Activated B cell treated with CpG ODN at 0.5 μM for 24 hours (primary cell): ENCODE results near the gene URI1. TPM values are rescaled to one million over a fixed set of nuclear protein-coding genes. Genes with fewer than 3 reads are reported as not detected.

Experiments
- ATAC-seq: fragments of 200-7000 bp; cut with Tn5 transposase; one replicate; pipeline ENCODE4 v1.10.0; 2021; ENCODE audit warnings: low read depth, mild to moderate bottlenecking, moderate library complexity
- CTCF ChIA-PET: fragments of 350-600 bp; sonication (Branson Sonifier 250); formaldehyde crosslinking; loops from one replicate; lab custom pipeline; 2021; ENCODE audit warnings: antibody characterized with exemption; lab: Charles Lee
- POLR2A ChIA-PET: fragments of 350-600 bp; sonication (Branson Sonifier 250); formaldehyde crosslinking; loops from one replicate; lab custom pipeline; 2021; ENCODE audit warnings: antibody characterized with exemption; lab: Charles Lee
- DNase-seq: peaks from one replicate; pipeline ENCODE4 v3.0.0; 2022
- H3K27ac Mint-ChIP-seq: one replicate; pipeline ENCODE4 v1.8.0; 2020; ENCODE audit warnings: mixed read lengths
- H3K27me3 Mint-ChIP-seq: one replicate; pipeline ENCODE4 v1.8.0; 2021; ENCODE audit warnings: mixed read lengths
- H3K36me3 Mint-ChIP-seq: one replicate; pipeline ENCODE4 v1.8.0; 2021; ENCODE audit warnings: low read depth, mixed read lengths
- H3K4me1 Mint-ChIP-seq: one replicate; pipeline ENCODE4 v1.8.0; 2021; ENCODE audit warnings: mixed read lengths
- H3K4me3 Mint-ChIP-seq: one replicate; pipeline ENCODE4 v1.8.0; 2020; ENCODE audit warnings: mild to moderate bottlenecking, mixed read lengths
- H3K9me3 Mint-ChIP-seq: one replicate; pipeline ENCODE4 v1.8.0; 2020; ENCODE audit warnings: mixed read lengths
- CTCF ChIP-seq: fragments of 200-600 bp; IDR thresholded peaks from one replicate; pipeline ENCODE4 v1.8.0; 2022; ENCODE audit warnings: antibody characterized with exemption, mild to moderate bottlenecking
- intact Hi-C: fragments of 100-400 bp; cut with micrococcal nuclease; formaldehyde crosslinking; loops from one replicate; pipeline ENCODE4 v1.15.1; 2024
- total RNA-seq: library from RNA; stranded (reverse); gene quantifications from 2 replicates; pipeline ENCODE4 v1.2.3, GENCODE V29; 2022

The URI1 gene
- total RNA-seq, 1 donor from 2014 or later, result 50.6 TPM

DNA sequence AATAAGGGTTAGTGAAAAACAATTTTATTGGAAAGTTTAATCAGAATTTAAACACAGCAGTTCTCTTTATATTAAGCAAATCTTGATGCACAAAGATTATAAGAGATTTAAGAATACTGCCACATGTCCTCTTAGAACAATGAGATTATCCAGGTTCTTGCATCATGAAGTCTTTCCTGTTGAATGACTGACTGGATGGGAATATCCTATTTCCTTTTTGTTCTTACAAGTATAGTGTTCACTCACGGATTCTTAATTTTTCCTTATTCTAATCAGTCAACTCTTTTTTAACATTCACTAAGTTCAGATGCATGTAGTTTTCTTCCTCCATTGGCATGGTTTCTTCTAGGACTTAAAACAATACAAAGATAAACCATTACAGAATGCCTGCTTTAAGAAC is 10.1 kb downstream of the URI1 start:
- Mint-ChIP-seq H3K27ac (peak overlapping the region; percentile 26), H3K36me3 (peaks cover 16% of the 10 kb centered on the region), H3K9me3 (no peaks in the 10 kb centered on the region), H3K4me1 (peaks cover 38% of the 10 kb centered on the region), H3K27me3 (no peaks in the 10 kb centered on the region), H3K4me3 (no peak overlapping the region)
- no peak for TF ChIP-seq CTCF
- DNase-seq, result no peak
- ChIA-PET POLR2A (no interaction called here), CTCF (no interaction called here)
- no peak for ATAC-seq
- intact Hi-C loops, result no loop called here

DNA sequence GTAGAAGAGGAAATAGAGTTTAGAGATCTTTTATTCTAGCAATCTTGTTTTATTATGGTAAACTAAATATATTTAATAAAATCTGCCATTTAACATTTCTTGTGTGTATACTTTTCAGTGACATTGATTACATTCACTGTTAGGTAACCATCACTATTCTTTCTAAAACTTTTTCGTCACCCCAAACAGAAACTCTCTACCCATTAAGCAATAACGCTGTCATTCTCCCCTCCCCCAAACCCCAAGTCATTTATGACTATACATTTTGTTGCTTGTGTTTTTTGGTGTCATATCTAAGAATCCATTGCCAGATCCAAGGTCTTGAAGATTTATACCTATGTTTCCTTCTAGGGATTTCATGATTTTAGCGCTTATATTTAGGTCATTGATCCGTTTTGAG is 10.6 kb downstream of the URI1 start:
- intact Hi-C loops, result no loop called here
- CTCF ChIA-PET, result no interaction called here
- POLR2A ChIA-PET, result no interaction called here
- ATAC-seq (no peak), DNase-seq (no peak)
- Mint-ChIP-seq H3K27me3 (no peaks in the 10 kb centered on the region), H3K9me3 (no peaks in the 10 kb centered on the region), H3K36me3 (peaks cover 19% of the 10 kb centered on the region), H3K4me3 (no peak overlapping the region), H3K27ac (no peak overlapping the region), H3K4me1 (peaks cover 37% of the 10 kb centered on the region)
- TF ChIP-seq CTCF, result no peak

DNA sequence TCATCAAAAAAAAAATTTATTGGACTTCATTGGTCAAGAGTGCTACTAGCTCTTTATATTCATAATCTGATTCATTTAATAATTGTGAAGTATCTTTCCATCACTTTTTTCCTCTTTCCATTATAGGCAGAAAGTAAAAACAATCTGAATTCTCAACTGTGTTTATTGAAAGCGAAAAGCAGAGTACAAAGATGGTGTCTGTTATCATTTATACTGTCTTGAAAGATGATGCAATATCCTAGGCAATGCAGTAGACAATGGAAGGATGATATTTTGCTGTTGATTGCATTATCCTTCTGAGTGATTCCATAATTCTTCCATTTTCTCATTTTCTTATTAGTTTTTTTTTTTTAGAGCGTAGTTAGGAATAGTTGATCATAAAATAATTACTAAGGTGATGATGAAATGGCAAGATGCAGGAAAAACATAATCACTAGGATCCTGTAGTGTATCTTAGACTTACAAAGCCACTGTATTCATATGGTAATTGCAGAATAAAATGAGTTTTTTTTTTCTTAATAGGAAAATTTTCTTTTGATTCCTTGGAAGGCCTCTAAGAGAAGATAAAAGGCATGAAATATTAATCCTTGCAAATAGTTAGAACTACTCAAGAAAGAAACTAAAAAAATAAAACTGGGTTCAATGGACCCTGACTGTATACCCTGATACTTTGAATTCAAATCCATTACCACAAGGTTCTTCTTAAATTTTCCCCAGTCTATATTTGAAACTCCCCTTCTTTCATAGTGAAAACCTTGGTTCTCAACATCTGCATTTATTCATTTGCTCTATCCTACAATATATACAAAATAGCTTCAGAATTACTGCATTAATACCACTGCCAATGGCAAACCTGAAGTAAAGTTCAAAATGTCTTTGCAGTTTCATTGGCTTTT is 11.6 kb downstream of the URI1 start:
- Mint-ChIP-seq H3K4me3 (no peak overlapping the region), H3K27ac (peak overlapping the region; percentile 53), H3K36me3 (peaks cover 19% of the 10 kb centered on the region), H3K9me3 (no peaks in the 10 kb centered on the region), H3K4me1 (peaks cover 32% of the 10 kb centered on the region), H3K27me3 (no peaks in the 10 kb centered on the region)
- ATAC-seq, result peak; percentile 49
- no peak for DNase-seq
- ChIA-PET CTCF (no interaction called here), POLR2A (no interaction called here)
- no peak for TF ChIP-seq CTCF
- intact Hi-C loops, result no loop called here

- ChIA-PET POLR2A (interaction anchor here (0.6 kb wide), 1 partner anchor 692 kb away, joined by 7 read pairs; no protein-coding TSS in a partner anchor), CTCF (no interaction called here)
- H3K9me3 Mint-ChIP-seq, result no peaks in the 10 kb centered on the region
- no peak for ATAC-seq
- H3K4me1 Mint-ChIP-seq, result peaks cover 36% of the 10 kb centered on the region
- no peaks in the 10 kb centered on the region for H3K27me3 Mint-ChIP-seq
- peaks cover 16% of the 10 kb centered on the region for H3K36me3 Mint-ChIP-seq
- intact Hi-C loops, result no loop called here
- no peak overlapping the region for H3K4me3 Mint-ChIP-seq
- TF ChIP-seq CTCF, result no peak
- DNase-seq, result no peak
- H3K27ac Mint-ChIP-seq, result no peak overlapping the region
Measured at GRCh38 chr19:29956855-29957254, 14.8 kb downstream of the URI1 start.

GRCh38 chr19:29961311-29961710 is 19.3 kb downstream of the URI1 start:
- Mint-ChIP-seq H3K36me3 (peaks cover 13% of the 10 kb centered on the region), H3K27me3 (no peaks in the 10 kb centered on the region), H3K4me1 (peaks cover 49% of the 10 kb centered on the region), H3K9me3 (no peaks in the 10 kb centered on the region), H3K27ac (no peak overlapping the region), H3K4me3 (no peak overlapping the region)
- ChIA-PET POLR2A (no interaction called here), CTCF (no interaction called here)
- intact Hi-C loops, result no loop called here
- DNase-seq (no peak), ATAC-seq (no peak)
- TF ChIP-seq CTCF, result no peak
